ENCODE data around the gene ILF3. TPM values are rescaled to one million over a fixed set of nuclear protein-coding genes. Genes with fewer than 3 reads are reported as not detected.

Gene ILF3
- polyA plus RNA-seq, 3 donors from 2014 or later, result 33.7 to 107 (median 52.2) TPM

GRCh38 chr19:10686193-10686592 is 32.0 kb downstream of the ILF3 start:
- no peak for DNase-seq
- Mint-ChIP-seq H3K4me3 (no peak overlapping the region), H3K36me3 (peaks cover 3 to 31% (median 4%) of the 10 kb centered on the region in 3 donors)

GRCh38 chr19:10686661-10687517 is 32.7 kb downstream of the ILF3 start:
- no peak for DNase-seq
- Mint-ChIP-seq H3K9me3 (no peaks in the 10 kb centered on the region), H3K4me3 (no peak overlapping the region), H3K27ac (no peak overlapping the region), H3K4me1 (no peaks in the 10 kb centered on the region), H3K36me3 (peaks cover 3 to 25% (median 4%) of the 10 kb centered on the region in 3 donors), H3K27me3 (ENCODE audit: low read depth in 3 of 3) (peaks cover 4 to 11% (median 5%) of the 10 kb centered on the region in 3 donors)

More at GRCh38 chr19:10686193-10686592, 32.0 kb downstream of the ILF3 start:
- Mint-ChIP-seq H3K4me1 (no peaks in the 10 kb centered on the region), H3K27ac (no peak overlapping the region), H3K9me3 (no peaks in the 10 kb centered on the region), H3K27me3 (ENCODE audit: low read depth in 3 of 3) (peaks cover 4 to 7% (median 5%) of the 10 kb centered on the region in 3 donors)

GRCh38 chr19:10687518-10688288 is 33.6 kb downstream of the ILF3 start:
- no peaks in the 10 kb centered on the region for H3K9me3 Mint-ChIP-seq
- peaks cover 4 to 13% (median 5%) of the 10 kb centered on the region in 3 donors for H3K27me3 Mint-ChIP-seq (ENCODE audit: low read depth in 3 of 3)
- H3K27ac Mint-ChIP-seq, result no peak overlapping the region
- no peak overlapping the region for H3K4me3 Mint-ChIP-seq
- H3K4me1 Mint-ChIP-seq, result peaks cover 0 to 2% of the 10 kb centered on the region in 2 donors
- no peak for DNase-seq
- peaks cover 3 to 24% (median 4%) of the 10 kb centered on the region in 3 donors for H3K36me3 Mint-ChIP-seq

- H3K4me3 Mint-ChIP-seq, result no peak overlapping the region
- no peaks in the 10 kb centered on the region for H3K9me3 Mint-ChIP-seq
- H3K36me3 Mint-ChIP-seq, result peaks cover 3 to 24% (median 4%) of the 10 kb centered on the region in 3 donors
- no peak for DNase-seq
- peaks cover 3 to 13% (median 4%) of the 10 kb centered on the region in 3 donors for H3K27me3 Mint-ChIP-seq (ENCODE audit: low read depth in 3 of 3)
- H3K27ac Mint-ChIP-seq, result no peak overlapping the region
- peaks cover 0 to 3% of the 10 kb centered on the region in 2 donors for H3K4me1 Mint-ChIP-seq
These were observed 34.6 kb downstream of the ILF3 start for GRCh38 chr19:10688545-10689280.

- peaks cover 0 to 15% (median 3%) of the 10 kb centered on the region in 3 donors for H3K36me3 Mint-ChIP-seq
- H3K4me3 Mint-ChIP-seq, result no peak overlapping the region
- peak overlapping the region in 1 of 6 donors; percentile 72 for H3K27ac Mint-ChIP-seq
- peaks cover 4 to 15% (median 6%) of the 10 kb centered on the region in 3 donors for H3K27me3 Mint-ChIP-seq (ENCODE audit: low read depth in 3 of 3)
- no peaks in the 10 kb centered on the region for H3K9me3 Mint-ChIP-seq
- no peak for DNase-seq
- H3K4me1 Mint-ChIP-seq, result peaks cover 4 to 8% of the 10 kb centered on the region in 2 donors
These were observed 36.2 kb downstream of the ILF3 start for GRCh38 chr19:10690341-10690781.

GRCh38 chr19:10691178-10691881 is 37.2 kb downstream of the ILF3 start:
- Mint-ChIP-seq H3K27ac (no peak overlapping the region), H3K4me3 (no peak overlapping the region)

GRCh38 chr19:10691883-10692282 is 37.7 kb downstream of the ILF3 start:
- Mint-ChIP-seq H3K27ac (peak overlapping the region in 1 of 6 donors; percentile 24), H3K9me3 (no peaks in the 10 kb centered on the region), H3K27me3 (ENCODE audit: low read depth in 3 of 3) (peaks cover 9 to 25% (median 10%) of the 10 kb centered on the region in 3 donors), H3K36me3 (peaks cover 0 to 15% (median 3%) of the 10 kb centered on the region in 3 donors), H3K4me1 (peaks cover 19 to 21% of the 10 kb centered on the region in 2 donors), H3K4me3 (no peak overlapping the region)
- no peak for DNase-seq

More at GRCh38 chr19:10691178-10691881, 37.2 kb downstream of the ILF3 start:
- DNase-seq, result no peak
- Mint-ChIP-seq H3K27me3 (ENCODE audit: low read depth in 3 of 3) (peaks cover 9 to 22% (median 10%) of the 10 kb centered on the region in 3 donors), H3K36me3 (peaks cover 0 to 15% (median 3%) of the 10 kb centered on the region in 3 donors), H3K9me3 (no peaks in the 10 kb centered on the region), H3K4me1 (peaks cover 14 to 17% of the 10 kb centered on the region in 2 donors)

- Mint-ChIP-seq H3K36me3 (peaks cover 0 to 15% (median 3%) of the 10 kb centered on the region in 3 donors), H3K27me3 (ENCODE audit: low read depth in 3 of 3) (peaks cover 8 to 26% (median 9%) of the 10 kb centered on the region in 3 donors), H3K4me1 (peaks cover 20 to 21% of the 10 kb centered on the region in 2 donors), H3K9me3 (no peaks in the 10 kb centered on the region), H3K4me3 (no peak overlapping the region), H3K27ac (peak overlapping the region in 4 of 6 donors; percentile 9 to 65 (median 29))
- DNase-seq, result no peak
These were observed 38.6 kb downstream of the ILF3 start for GRCh38 chr19:10692673-10693264.

- Mint-ChIP-seq H3K4me3 (peak overlapping the region in 3 of 5 donors; percentile 10 to 88 (median 79)), H3K27ac (no peak overlapping the region)
These were observed 40.7 kb downstream of the ILF3 start for GRCh38 chr19:10694706-10695307.

GRCh38 chr19:10695401-10696398 is 41.6 kb downstream of the ILF3 start:
- peaks cover 0 to 1% (median 0%) of the 10 kb centered on the region in 3 donors for H3K36me3 Mint-ChIP-seq
- H3K4me3 Mint-ChIP-seq, result peak overlapping the region; percentile 73 to 91 (median 87)
- H3K4me1 Mint-ChIP-seq, result peaks cover 20 to 21% of the 10 kb centered on the region in 2 donors
- DNase-seq, result peak; percentile 80 to 83 (median 82)
- H3K27me3 Mint-ChIP-seq (ENCODE audit: low read depth in 3 of 3), result peaks cover 6 to 23% (median 6%) of the 10 kb centered on the region in 3 donors
- no peaks in the 10 kb centered on the region for H3K9me3 Mint-ChIP-seq
- H3K27ac Mint-ChIP-seq, result peak overlapping the region in 2 of 6 donors; percentile 9 to 70

More at GRCh38 chr19:10694706-10695307, 40.7 kb downstream of the ILF3 start:
- Mint-ChIP-seq H3K9me3 (no peaks in the 10 kb centered on the region), H3K27me3 (ENCODE audit: low read depth in 3 of 3) (peaks cover 6 to 26% (median 6%) of the 10 kb centered on the region in 3 donors), H3K36me3 (peaks cover 0 to 9% (median 0%) of the 10 kb centered on the region in 3 donors), H3K4me1 (peaks cover 20 to 21% of the 10 kb centered on the region in 2 donors)
- no peak for DNase-seq

All from immature natural killer cell (primary cell).